Brain microvascular endothelial cell (primary cell): ENCODE measurements around the gene TRIM52.

ENCODE experiments used
- DNase-seq: peaks from one replicate; pipeline ENCODE4 v3.0.0-alpha.2; 2020
- H3K27ac ChIP-seq: fragments of 250-450 bp; sonication (Bioruptor Pico); 2 replicates; pipeline ENCODE4 v1.5.1; 2020; ENCODE audit warnings: mild to moderate bottlenecking, moderate library complexity
- H3K27me3 ChIP-seq: fragments of 250-450 bp; sonication (Bioruptor Pico); replicated peaks from 2 replicates; pipeline ENCODE4 v1.5.1; 2020; ENCODE audit warnings: mild to moderate bottlenecking
- H3K36me3 ChIP-seq: fragments of 250-450 bp; sonication (Bioruptor Pico); replicated peaks from 2 replicates; pipeline ENCODE4 v1.5.1; 2020; ENCODE audit warnings: mild to moderate bottlenecking
- H3K4me3 ChIP-seq: 2 replicates; pipeline ENCODE4 v1.5.1; 2011; ENCODE audit warnings: low read depth, mild to moderate bottlenecking, control low read depth, low read length, moderate library complexity
- CTCF ChIP-seq: IDR thresholded peaks from 2 replicates; pipeline ENCODE4 v1.5.1; 2011; ENCODE audit warnings: low read depth, mild to moderate bottlenecking, moderate library complexity, low read length, control low read depth, inconsistent platforms; ENCODE audit errors: missing control alignments
- in situ Hi-C: cut with HindIII; loops from 2 replicates; pipeline ENCODE4 v1.10.0; 2017; ENCODE audit warnings: low sequenced_read_pairs, low pct_ligation_motif_present

The TRIM52 gene

GRCh38 chr5:181231432-181231831 lies 29.5 kb downstream of the TRIM52 start:
- Histone ChIP-seq H3K27ac (no peak overlapping the region), H3K36me3 (peaks cover 42% of the 10 kb centered on the region), H3K27me3 (no peaks in the 10 kb centered on the region), H3K4me3 (no peak overlapping the region)
- no peak for DNase-seq
- in situ Hi-C loops = no loop called here
- no peak for TF ChIP-seq CTCF

- peaks cover 33% of the 10 kb centered on the region for H3K36me3 ChIP-seq
- in situ Hi-C loops = no loop called here
- H3K27me3 ChIP-seq = no peaks in the 10 kb centered on the region
- H3K27ac ChIP-seq = no peak overlapping the region
- no peak for DNase-seq
- H3K4me3 ChIP-seq = no peak overlapping the region
- no peak for TF ChIP-seq CTCF
Measured at GRCh38 chr5:181230551-181230950, 30.4 kb downstream of the TRIM52 start.

GRCh38 chr5:181229996-181230395 lies 30.9 kb downstream of the TRIM52 start:
- TF ChIP-seq CTCF = no peak
- H3K27ac ChIP-seq = no peak overlapping the region
- H3K36me3 ChIP-seq = peaks cover 27% of the 10 kb centered on the region
- no peak overlapping the region for H3K4me3 ChIP-seq
- H3K27me3 ChIP-seq = no peaks in the 10 kb centered on the region
- in situ Hi-C loops = no loop called here
- DNase-seq = no peak

GRCh38 chr5:181224390-181225229 lies 36.3 kb downstream of the TRIM52 start:
- Histone ChIP-seq H3K27ac (no peak overlapping the region), H3K4me3 (peak overlapping the region; percentile 86), H3K27me3 (no peaks in the 10 kb centered on the region), H3K36me3 (peaks cover 8% of the 10 kb centered on the region)
- DNase-seq = no peak
- in situ Hi-C loops = no loop called here
- no peak for TF ChIP-seq CTCF

GRCh38 chr5:181223729-181224389 lies 37.1 kb downstream of the TRIM52 start:
- TF ChIP-seq CTCF = no peak
- H3K4me3 ChIP-seq = peak overlapping the region; percentile 86
- H3K27ac ChIP-seq = peak overlapping the region; percentile 81
- H3K27me3 ChIP-seq = no peaks in the 10 kb centered on the region
- no peak for DNase-seq
- in situ Hi-C loops = no loop called here
- H3K36me3 ChIP-seq = peaks cover 2% of the 10 kb centered on the region
